ENCODE results near the gene CCDC85A. TPM values are rescaled to one million over a fixed set of nuclear protein-coding genes. Genes with fewer than 3 reads are reported as not detected.

CCDC85A gene
- total and polyA plus RNA-seq, 2 of the 8 experiments (the other 6 are each of a cell fraction or from before 2014, with no cell fraction given) = 0.20 TPM; not detected in 1

GRCh38 chr2:56380861-56381260 is 197.1 kb downstream of the CCDC85A start:
- Histone ChIP-seq H2AK5ac (ENCODE audit: low read depth, low read length) (no peak overlapping the region), H3K4me3 (ENCODE audit: extremely low read depth in 1 of 4, insufficient read depth in 2 of 4, low read depth in 3 of 4, low read length in 4 of 4) (no peak overlapping the region), H3K4me2 (ENCODE audit: insufficient read depth in 1 of 2, low read depth in 2 of 2, low read length in 2 of 2) (no peak overlapping the region), H3K18ac (ENCODE audit: extremely low read depth, low read length) (no peak overlapping the region), H2BK20ac (ENCODE audit: low read length) (no peak overlapping the region), H4K5ac (ENCODE audit: insufficient read length, low read depth, low read length) (no peak overlapping the region), H3K79me1 (ENCODE audit: low read depth, low read length) (no peaks in the 10 kb centered on the region), H2BK120ac (replicated peaks; ENCODE audit: low read depth, low read length) (no peak overlapping the region), H3K4me1 (replicated peaks in 1 of 4; ENCODE audit: control insufficient read depth in 3 of 4, insufficient read depth in 4 of 4, low read length in 3 of 4) (peaks cover 0 to 4% (median 1%) of the 10 kb centered on the region in 4 experiments; a peak in 3 of 7 replicates), H3K9ac (replicated peaks in 1 of 4; ENCODE audit: extremely low read depth in 1 of 4, low read depth in 3 of 4, low read length in 3 of 4) (no peak overlapping the region), H4K8ac (ENCODE audit: extremely low read depth, insufficient read depth, low read length) (no peak overlapping the region), H4K91ac (replicated peaks; ENCODE audit: insufficient read length, low read length) (no peak overlapping the region), H3K23me2 (ENCODE audit: low read depth, low read length) (no peaks in the 10 kb centered on the region), H2BK12ac (ENCODE audit: low read depth, low read length) (no peak overlapping the region), H2AFZ (ENCODE audit: low read length) (no peak overlapping the region), H3K23ac (ENCODE audit: insufficient read length) (no peak overlapping the region), H4K20me1 (replicated peaks in 1 of 2; ENCODE audit: control insufficient read depth in 1 of 2, insufficient read depth in 2 of 2, low read length in 2 of 2) (no peaks in the 10 kb centered on the region), H2BK15ac (ENCODE audit: low read length) (no peak overlapping the region), H3K4ac (replicated peaks; ENCODE audit: insufficient read length, low read depth, low read length) (no peak overlapping the region), H3K79me2 (ENCODE audit: control insufficient read depth in 1 of 2, insufficient read depth in 2 of 2, low read length in 2 of 2) (no peaks in the 10 kb centered on the region), H3K9me3 (ENCODE audit: insufficient read depth in 2 of 2, low read depth in 1 of 2, low read length in 1 of 2) (no peaks in the 10 kb centered on the region), H3K27me3 (replicated peaks in 1 of 4; ENCODE audit: control insufficient read depth in 3 of 4, extremely low read depth in 1 of 4, insufficient read depth in 3 of 4, low read length in 3 of 4) (no peaks in the 10 kb centered on the region), H3K56ac (replicated peaks; ENCODE audit: insufficient read length, low read depth, low read length) (no peak overlapping the region), H3K27ac (ENCODE audit: low read depth, low read length) (no peak overlapping the region), H2BK5ac (ENCODE audit: low read depth, low read length) (no peak overlapping the region), H3K14ac (ENCODE audit: insufficient read length) (no peak overlapping the region), H3K36me3 (ENCODE audit: control insufficient read depth in 2 of 4, insufficient read depth in 4 of 4, low read length in 3 of 4) (no peaks in the 10 kb centered on the region)
- DNase-seq (ENCODE audit: low read depth in 1 of 2, low spot score in 2 of 2) (no peak), FAIRE-seq (no peak)
- CTCF ChIA-PET (ENCODE audit: partially characterized antibody) = no interaction called here
- POLR2A ChIA-PET (ENCODE audit: partially characterized antibody) = no interaction called here
- 95% methylated on average over 2 of the region's 2 CpGs; no CpG with 5 or more reads in 1 of the 2 experiments for WGBS, 2 experiments (ENCODE audit: extremely low coverage in 1 of 2, insufficient coverage in 1 of 2, insufficient read length in 1 of 2, insufficient replicate concordance in 2 of 2, low coverage in 1 of 2, low lambda C conversion rate in 2 of 2, missing lambda C conversion rate in 1 of 2)
- TF ChIP-seq SIN3A (conservative IDR thresholded peaks at IDR 0.05 in 1 of 2, IDR thresholded peaks at IDR 0.05 in 1 of 2; ENCODE audit: low read depth in 1 of 2, low read length in 2 of 2) (no peak), ATF3 (IDR thresholded peaks at IDR 0.05; ENCODE audit: insufficient read depth, low read depth, low read length) (no peak), MAFK (IDR thresholded peaks at IDR 0.05; ENCODE audit: low read depth, low read length) (no peak), MAX (IDR thresholded peaks at IDR 0.05) (no peak), EGR1 (IDR thresholded peaks at IDR 0.05; ENCODE audit: borderline replicate concordance, low read depth, low read length) (no peak), SUZ12 (IDR thresholded peaks at IDR 0.05; ENCODE audit: low read length) (no peak), SP1 (IDR thresholded peaks at IDR 0.05; ENCODE audit: low read depth, low read length) (no peak), KDM1A (IDR thresholded peaks at IDR 0.05; ENCODE audit: borderline replicate concordance, low read length) (no peak)

Measured in H1 (cell line).